Epithelial cell of proximal tubule (primary cell): ENCODE results near the gene NOP10. TPM values are rescaled to one million over a fixed set of nuclear protein-coding genes. Genes with fewer than 3 reads are reported as not detected.
"Not testable (repeated sequence)": the region's sequence is repeated elsewhere in the genome, so short reads cannot be mapped to it uniquely, and the experiment has no call there.

Source experiments
- DNase-seq: peaks from one replicate; pipeline ENCODE4 v3.0.0-alpha.2; 2011; ENCODE audit warnings: low read depth
- H3K4me3 ChIP-seq: 2 replicates; pipeline ENCODE4 v1.5.1; 2011; ENCODE audit warnings: low read depth, mild to moderate bottlenecking, low read length
- total RNA-seq: library from RNA; depleted of rRNA; stranded (reverse); fragments of >200 nt; gene quantifications from 2 replicates; pipeline ENCODE4 v1.2.3, GENCODE V29; 2015
- TF ChIP-seq, protein P1 (sequence below): conservative IDR thresholded peaks from 2 replicates; pipeline ENCODE4 v1.5.1; 2012; ENCODE audit warnings: low read depth, mild to moderate bottlenecking, low read length

NOP10 gene
- total RNA-seq = 319 TPM in 2 replicates

DNA sequence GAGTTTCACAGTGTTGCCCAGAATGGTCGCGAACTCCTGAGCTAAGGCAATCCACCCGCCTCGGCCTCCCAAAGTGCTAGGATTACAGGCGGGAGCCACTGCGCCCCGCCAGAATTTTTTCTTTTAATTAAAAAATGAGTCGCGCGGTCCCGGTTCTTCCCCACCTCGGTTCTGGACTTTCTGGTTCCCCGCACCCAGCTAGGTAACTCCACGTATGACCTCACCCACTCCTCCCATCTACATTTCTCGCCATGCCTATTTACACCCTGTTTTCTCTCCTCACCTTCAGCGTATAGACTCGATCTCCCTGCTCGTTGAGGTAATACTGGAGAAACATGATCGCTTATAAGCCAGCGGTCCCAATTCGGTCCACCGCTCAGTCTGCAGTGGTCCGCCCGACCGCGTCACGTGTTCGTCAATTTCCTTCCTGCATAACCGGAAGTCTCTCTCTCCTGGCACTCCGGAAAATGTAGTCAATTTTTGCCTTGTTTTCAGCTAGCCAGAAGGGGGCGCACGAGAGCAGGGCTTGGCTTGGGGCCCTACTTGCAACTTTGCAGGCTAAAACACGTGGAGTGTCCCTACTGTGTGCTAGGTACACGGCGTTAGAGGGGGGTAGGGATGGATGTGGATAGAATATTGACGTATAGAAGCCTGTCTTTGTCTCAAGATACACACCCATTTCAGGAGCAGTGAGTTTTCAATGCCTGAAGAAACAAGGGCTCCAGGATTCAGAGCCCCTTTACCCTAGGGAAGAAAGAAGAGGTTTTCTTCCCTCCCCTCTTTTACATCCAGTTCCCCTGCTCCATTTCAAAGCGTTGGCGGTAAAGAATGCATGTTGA, at the start of gene NOP10, which contains the start of gene NUTM1:
Gene NOP10 (minus strand): TSS at position 400 of the 839 bp plus-strand sequence. CDS start 63 bp downstream, at position 337.
Gene NUTM1 (plus strand): TSS at position 579 of the 839 bp plus-strand sequence. CDS start 382 bp downstream, outside the sequence.
- TF ChIP-seq, protein P1, sequence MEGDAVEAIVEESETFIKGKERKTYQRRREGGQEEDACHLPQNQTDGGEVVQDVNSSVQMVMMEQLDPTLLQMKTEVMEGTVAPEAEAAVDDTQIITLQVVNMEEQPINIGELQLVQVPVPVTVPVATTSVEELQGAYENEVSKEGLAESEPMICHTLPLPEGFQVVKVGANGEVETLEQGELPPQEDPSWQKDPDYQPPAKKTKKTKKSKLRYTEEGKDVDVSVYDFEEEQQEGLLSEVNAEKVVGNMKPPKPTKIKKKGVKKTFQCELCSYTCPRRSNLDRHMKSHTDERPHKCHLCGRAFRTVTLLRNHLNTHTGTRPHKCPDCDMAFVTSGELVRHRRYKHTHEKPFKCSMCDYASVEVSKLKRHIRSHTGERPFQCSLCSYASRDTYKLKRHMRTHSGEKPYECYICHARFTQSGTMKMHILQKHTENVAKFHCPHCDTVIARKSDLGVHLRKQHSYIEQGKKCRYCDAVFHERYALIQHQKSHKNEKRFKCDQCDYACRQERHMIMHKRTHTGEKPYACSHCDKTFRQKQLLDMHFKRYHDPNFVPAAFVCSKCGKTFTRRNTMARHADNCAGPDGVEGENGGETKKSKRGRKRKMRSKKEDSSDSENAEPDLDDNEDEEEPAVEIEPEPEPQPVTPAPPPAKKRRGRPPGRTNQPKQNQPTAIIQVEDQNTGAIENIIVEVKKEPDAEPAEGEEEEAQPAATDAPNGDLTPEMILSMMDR = peak; percentile 91
- peak within 1 kb of the TSS; percentile 99 for H3K4me3 ChIP-seq
- peak; percentile 77 for DNase-seq

DNA sequence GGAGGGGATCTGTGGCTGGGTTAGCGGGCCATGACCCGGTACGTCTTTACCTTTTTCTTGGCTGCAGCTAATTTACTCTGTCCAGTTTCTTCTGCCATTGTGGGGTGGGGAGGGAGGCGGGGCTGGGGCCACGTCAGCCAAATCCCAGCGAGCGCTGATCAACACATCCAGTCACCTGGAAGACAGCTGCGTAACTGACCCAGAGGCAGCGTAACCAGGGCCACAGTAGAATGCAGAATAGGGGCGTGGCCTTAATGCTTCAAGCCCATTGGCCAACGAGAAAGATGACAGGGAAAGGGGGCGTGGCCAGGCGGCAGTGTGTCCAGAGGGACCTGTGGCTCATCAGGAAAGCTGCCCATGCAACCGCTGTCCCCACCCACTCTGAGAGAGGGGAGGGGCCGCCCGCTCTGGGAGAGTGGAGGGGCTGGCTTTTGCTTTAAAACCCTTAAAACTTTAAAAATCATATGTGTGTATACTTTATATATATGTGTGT, 46.7 kb upstream of the NOP10 start:
- not testable (repeated sequence) for H3K4me3 ChIP-seq, DNase-seq

DNA sequence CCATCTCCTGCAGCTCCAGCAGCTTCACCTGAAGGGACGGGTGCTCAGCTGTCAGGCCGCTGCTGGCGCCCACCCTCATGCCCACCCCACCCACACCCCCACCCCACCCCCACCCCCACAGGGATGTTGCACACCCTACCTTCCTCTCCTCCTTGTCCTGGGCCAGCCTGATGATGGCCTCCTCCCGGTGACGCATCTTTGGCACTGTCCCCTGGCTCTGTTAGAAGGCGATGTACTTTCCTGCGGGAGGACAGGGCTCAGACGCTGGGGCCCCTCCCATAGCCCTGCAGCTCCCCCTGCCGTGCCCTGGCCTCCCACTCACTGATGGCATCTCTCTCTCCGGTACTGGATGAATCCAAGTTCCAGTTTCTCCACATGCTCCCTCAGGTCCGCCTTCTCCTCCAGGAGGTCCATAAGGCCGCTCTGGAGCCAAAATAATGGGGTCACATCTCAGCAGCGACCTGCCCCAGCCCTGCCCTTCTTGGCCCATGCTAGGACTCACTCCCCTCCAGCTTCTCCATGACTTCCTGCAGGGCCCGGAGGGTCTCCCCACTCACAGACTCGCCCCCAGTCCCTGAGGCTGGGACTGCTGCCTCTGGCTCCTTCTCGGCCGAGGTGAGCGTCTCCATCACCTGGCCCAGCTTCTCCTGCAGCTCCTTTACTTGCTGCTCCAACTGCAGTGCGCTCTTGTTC, 39.0 kb upstream of the NOP10 start:
- H3K4me3 ChIP-seq, DNase-seq: not testable (repeated sequence)

DNA sequence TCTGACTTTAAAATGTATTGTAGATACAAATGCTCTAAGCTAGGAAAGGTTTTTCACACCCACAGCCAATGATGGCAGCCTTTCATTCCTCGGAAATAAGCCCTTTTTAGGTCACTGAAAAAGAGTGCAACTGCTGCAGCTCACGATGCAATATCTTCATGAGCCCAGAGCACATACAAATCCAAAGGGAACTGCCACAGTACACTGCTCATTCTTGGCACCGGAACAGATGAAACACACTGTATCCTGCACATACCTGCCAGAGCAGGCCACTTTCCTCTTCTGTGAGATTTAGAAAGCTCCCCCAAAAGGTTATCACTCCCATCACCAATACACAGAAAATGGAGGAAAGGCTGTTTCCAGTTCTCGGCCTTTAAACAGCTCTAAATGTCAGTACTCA, 37.6 kb upstream of the NOP10 start:
- H3K4me3 ChIP-seq, DNase-seq: not testable (repeated sequence)

DNA sequence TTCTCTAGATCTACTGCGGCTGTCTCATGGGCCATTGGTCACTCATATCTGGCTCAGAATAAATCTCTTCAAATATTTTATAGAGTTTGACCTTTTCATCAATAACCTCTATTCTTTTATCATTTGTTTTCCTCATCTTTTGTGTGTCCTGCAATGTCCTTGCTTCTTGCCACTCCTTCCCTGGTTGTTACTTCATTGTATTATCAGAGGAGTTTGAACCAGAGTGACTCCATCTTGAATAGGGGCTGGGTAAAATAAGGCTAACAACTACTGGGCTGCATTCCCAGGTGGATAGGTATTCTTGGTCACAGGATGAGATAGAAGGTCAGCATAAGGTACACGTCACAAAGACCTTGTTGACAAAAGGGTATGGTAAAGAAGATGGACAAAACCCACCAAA, 33.9 kb upstream of the NOP10 start:
- no peak for DNase-seq
- TF ChIP-seq, protein P1 = no peak
- no peak overlapping the region for H3K4me3 ChIP-seq

DNA sequence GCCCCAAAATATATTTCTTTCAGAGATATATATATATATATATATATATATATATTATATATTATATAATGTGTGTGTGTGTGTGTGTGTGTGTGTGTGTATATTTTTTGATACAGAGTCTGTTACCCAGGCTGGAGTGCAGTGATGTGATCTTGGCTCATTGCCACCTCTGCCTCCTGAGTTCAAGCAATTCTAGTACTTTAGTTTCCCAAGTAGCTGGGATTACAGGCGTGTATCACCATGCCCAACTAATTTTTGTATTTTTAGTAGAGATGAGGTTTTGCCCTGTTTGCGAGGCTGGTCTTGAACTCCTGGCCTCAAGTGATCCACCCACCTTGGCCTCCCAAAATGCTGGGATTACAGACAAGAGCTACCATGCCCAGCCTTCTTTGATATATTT, 32.6 kb upstream of the NOP10 start:
- H3K4me3 ChIP-seq, DNase-seq: not testable (repeated sequence)

DNA sequence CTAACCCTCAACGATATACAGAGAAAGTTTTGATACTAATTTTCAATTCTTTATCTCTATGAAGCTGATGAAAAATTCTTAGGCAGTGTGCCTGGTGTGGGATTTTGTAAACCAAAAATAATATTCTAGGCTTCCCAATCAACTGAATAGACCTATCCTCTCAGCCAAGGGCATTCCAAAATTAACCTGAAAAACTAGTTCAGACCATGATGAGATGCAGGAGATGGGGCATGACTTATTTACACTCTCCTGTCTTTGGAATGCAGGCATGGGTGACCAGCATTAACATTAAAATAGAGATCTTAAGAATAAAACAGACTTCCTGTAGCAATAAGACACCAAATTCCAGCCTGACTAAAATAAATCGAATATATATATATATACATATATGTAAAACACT, 31.9 kb upstream of the NOP10 start:
- no peak overlapping the region for H3K4me3 ChIP-seq
- TF ChIP-seq, protein P1 = no peak
- no peak for DNase-seq

DNA sequence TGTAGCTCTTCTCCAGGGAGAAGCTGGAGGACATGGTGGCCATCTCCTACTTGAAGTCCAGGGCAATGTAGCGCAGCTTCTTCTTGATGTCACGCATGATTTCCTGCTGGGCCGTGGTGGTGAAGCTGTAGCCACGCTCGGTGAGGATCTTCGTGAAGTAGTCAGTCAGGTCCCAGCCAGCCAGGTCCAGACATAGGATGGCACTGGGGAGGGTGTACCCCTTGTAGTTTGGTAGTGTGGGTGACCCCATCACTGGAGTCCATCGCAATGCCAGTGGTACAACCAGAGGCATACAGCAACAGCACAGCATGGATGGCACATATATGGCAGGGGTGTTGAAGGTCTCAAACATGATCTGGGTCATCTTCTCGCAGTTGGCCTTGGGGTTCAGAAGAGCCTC, 31.0 kb upstream of the NOP10 start:
- no peak overlapping the region for H3K4me3 ChIP-seq
- TF ChIP-seq, protein P1 = no peak
- DNase-seq = no peak

DNA sequence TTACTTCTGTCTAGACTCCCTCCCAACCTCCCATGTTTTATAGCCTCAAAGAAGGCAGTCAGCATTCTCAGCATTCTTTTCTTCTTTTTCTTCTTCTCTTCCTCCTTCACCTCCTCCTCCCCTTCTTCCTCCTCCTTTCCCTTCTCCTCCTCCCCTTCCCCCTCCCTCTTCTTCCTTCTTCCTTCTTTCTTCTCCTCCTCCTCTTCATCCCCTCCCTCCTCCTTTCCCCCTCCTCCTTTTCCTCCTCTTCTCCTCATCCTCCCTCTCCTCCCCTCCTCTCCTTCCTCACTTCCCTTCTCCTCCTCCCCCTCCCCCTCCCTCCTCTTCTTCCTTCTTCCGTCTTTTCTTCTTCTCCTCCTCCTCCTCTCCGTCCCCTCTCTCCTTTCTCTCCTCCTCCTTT, 27.7 kb upstream of the NOP10 start:
- no peak overlapping the region for H3K4me3 ChIP-seq
- no peak for DNase-seq
- TF ChIP-seq, protein P1 = no peak
